PC-3 (cell line): ENCODE results near the gene TSHZ2. TPM values are rescaled to one million over a fixed set of nuclear protein-coding genes. Genes with fewer than 3 reads are reported as not detected.

Source experiments
- ATAC-seq: fragments of 200-7000 bp; cut with Tn5 transposase; 2 replicates; pipeline ENCODE4 v1.9.1; 2020; ENCODE audit warnings: mild to moderate bottlenecking, moderate library complexity
- BruUV-seq: library from RNA; stranded (reverse); fragments of 400-500 nt; replicated peaks from 2 replicates; lab custom pipeline; 2021; lab: Mats Ljungman, UMichigan
- CTCF ChIA-PET: fragments of 300-600 bp; sonication (Branson Sonifier 250); formaldehyde crosslinking; loops from one replicate; lab custom pipeline; 2022; ENCODE audit warnings: antibody characterized with exemption; lab: Charles Lee
- POLR2A ChIA-PET: fragments of 300-600 bp; sonication (Branson Sonifier 250); formaldehyde crosslinking; loops from one replicate; lab custom pipeline; 2022; ENCODE audit warnings: antibody characterized with exemption; ENCODE audit not compliant: unreplicated experiment; lab: Charles Lee
- DNase-seq: peaks from one replicate; pipeline ENCODE4 v3.0.0-alpha.2; 2015
- H2AFZ ChIP-seq: fragments of 300-600 bp; sonication (generic); 2 replicates; pipeline ENCODE4 v1.6.0; 2016; ENCODE audit warnings: antibody characterized with exemption, low read length
- H3F3A ChIP-seq: fragments of 300-600 bp; sonication (generic); one replicate; pipeline ENCODE4 v1.6.0; 2017; ENCODE audit warnings: antibody characterized with exemption, low read length, control low read depth, mild to moderate bottlenecking; ENCODE audit not compliant: unreplicated experiment
- H3K27ac ChIP-seq: fragments of 300-600 bp; sonication (generic); 2 replicates; pipeline ENCODE4 v1.5.1; 2016; ENCODE audit warnings: mild to moderate bottlenecking, low read length
- H3K27me3 ChIP-seq: fragments of 300-600 bp; sonication (generic); 2 replicates; pipeline ENCODE4 v1.6.1; 2016; ENCODE audit warnings: low read length, mixed read lengths
- H3K36me3 ChIP-seq: fragments of 300-600 bp; sonication (generic); 2 replicates; pipeline ENCODE4 v1.6.1; 2016; ENCODE audit warnings: low read depth, mixed run types, low read length, mixed read lengths
- H3K4me1 ChIP-seq: fragments of 300-600 bp; sonication (generic); 2 replicates; pipeline ENCODE4 v1.5.1; 2016; ENCODE audit warnings: low read length; ENCODE audit not compliant: insufficient read depth
- H3K4me2 ChIP-seq: fragments of 300-600 bp; sonication (generic); 2 replicates; pipeline ENCODE4 v1.6.0; 2016; ENCODE audit warnings: low read length
- H3K4me3 ChIP-seq: fragments of 300-600 bp; sonication (generic); 2 replicates; pipeline ENCODE4 v1.5.1; 2016; ENCODE audit warnings: mild to moderate bottlenecking, low read length, mixed read lengths
- H3K79me2 ChIP-seq: fragments of 300-600 bp; sonication (generic); 2 replicates; pipeline ENCODE4 v1.6.1; 2017; ENCODE audit warnings: low read length, mixed read lengths
- H3K9ac ChIP-seq: fragments of 300-600 bp; sonication (generic); 2 replicates; pipeline ENCODE4 v1.6.0; 2016; ENCODE audit warnings: mild to moderate bottlenecking, low read length
- H3K9me2 ChIP-seq: fragments of 300-600 bp; sonication (generic); replicated peaks from 2 replicates; pipeline ENCODE4 v1.6.1; 2016; ENCODE audit warnings: mixed run types, low read length, mixed read lengths
- H3K9me3 ChIP-seq: fragments of 300-600 bp; sonication (generic); 2 replicates; pipeline ENCODE4 v1.6.1; 2016; ENCODE audit warnings: low read length, mixed read lengths
- H4K20me1 ChIP-seq: fragments of 300-600 bp; sonication (generic); 2 replicates; pipeline ENCODE4 v1.6.1; 2016; ENCODE audit warnings: low read length, mixed read lengths
- EZH2 ChIP-seq: fragments of 300-600 bp; sonication (generic); IDR thresholded peaks from one replicate; pipeline ENCODE4 v1.6.1; 2017; ENCODE audit warnings: antibody characterized with exemption, mild to moderate bottlenecking, low read length; ENCODE audit not compliant: unreplicated experiment
- EZH2phosphoT487 ChIP-seq: fragments of 300-600 bp; sonication (generic); IDR thresholded peaks from 2 replicates; pipeline ENCODE4 v1.6.1; 2018; ENCODE audit warnings: mild to moderate bottlenecking, antibody characterized with exemption, low read length, borderline replicate concordance
- intact Hi-C: fragments of 100-400 bp; cut with micrococcal nuclease; formaldehyde crosslinking; loops from 2 replicates; pipeline ENCODE4 v1.9.0; 2023
- total RNA-seq: library from RNA; depleted of rRNA; stranded (reverse); fragments of >200 nt; gene quantifications from 2 replicates; pipeline ENCODE4 v1.2.3, GENCODE V29; 2014
- TF ChIP-seq, protein P1 (sequence below): fragments of 300-600 bp; sonication (generic); conservative IDR thresholded peaks from 2 replicates; pipeline ENCODE4 v1.5.1; 2017; ENCODE audit warnings: antibody characterized with exemption, low read depth, mild to moderate bottlenecking, low read length

Gene TSHZ2
- total RNA-seq, 1 experiment from 2014 or later, result not detected

DNA sequence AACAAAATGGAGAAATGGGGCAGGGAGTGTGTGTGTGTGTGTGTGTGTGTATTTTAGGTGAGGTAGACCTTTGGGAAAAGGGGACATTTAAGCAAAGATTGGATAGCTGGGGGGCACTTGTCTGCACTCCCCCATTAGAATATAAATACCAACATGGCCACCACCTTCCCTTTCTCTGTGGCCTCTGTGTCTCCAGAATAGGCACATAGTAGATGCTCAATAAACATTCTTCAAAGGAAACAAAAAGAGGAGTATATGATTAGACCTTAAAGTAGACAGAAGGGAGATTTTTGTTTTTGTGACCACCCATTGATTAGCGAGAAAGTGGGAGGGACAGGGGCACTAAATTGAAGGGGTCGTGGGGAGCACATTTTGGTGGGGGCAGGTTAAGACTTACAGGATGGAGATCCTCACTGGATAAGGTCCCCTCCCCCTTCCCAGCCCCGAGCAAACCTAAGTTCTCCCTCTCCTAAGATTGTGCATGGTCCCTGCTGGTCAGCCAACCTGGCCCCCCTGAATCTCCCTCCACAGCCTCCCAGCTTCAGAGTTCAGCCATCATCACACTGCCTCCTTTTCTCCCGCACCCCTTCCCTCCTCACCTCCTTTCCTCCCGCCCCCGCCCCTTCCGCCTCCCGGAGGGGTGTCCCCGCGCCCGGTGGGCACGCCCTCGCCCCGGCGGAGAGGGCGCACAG lies 514 bp upstream of the TSHZ2 start:
- TF ChIP-seq EZH2phosphoT487, result no peak
- TF ChIP-seq, protein P1, sequence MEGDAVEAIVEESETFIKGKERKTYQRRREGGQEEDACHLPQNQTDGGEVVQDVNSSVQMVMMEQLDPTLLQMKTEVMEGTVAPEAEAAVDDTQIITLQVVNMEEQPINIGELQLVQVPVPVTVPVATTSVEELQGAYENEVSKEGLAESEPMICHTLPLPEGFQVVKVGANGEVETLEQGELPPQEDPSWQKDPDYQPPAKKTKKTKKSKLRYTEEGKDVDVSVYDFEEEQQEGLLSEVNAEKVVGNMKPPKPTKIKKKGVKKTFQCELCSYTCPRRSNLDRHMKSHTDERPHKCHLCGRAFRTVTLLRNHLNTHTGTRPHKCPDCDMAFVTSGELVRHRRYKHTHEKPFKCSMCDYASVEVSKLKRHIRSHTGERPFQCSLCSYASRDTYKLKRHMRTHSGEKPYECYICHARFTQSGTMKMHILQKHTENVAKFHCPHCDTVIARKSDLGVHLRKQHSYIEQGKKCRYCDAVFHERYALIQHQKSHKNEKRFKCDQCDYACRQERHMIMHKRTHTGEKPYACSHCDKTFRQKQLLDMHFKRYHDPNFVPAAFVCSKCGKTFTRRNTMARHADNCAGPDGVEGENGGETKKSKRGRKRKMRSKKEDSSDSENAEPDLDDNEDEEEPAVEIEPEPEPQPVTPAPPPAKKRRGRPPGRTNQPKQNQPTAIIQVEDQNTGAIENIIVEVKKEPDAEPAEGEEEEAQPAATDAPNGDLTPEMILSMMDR, result no peak
- no peak for TF ChIP-seq EZH2
- Histone ChIP-seq H2AFZ (peak overlapping the region; percentile 11; the same call in 1 of the 2 replicates), H3K9me3 (0 out of 2 replicates have a peak, but pooled peaks cover 3% of the 10 kb centered on the region), H3K4me2 (peak overlapping the region; percentile 45; the same call in 1 of the 2 replicates), H3K79me2 (no peaks in the 10 kb centered on the region), H3K9ac (no peak overlapping the region), H3F3A (no peaks in the 10 kb centered on the region), H4K20me1 (no peaks in the 10 kb centered on the region), H3K27ac (no peak overlapping the region), H3K4me1 (no peaks in the 10 kb centered on the region), H3K4me3 (peak overlapping the region; percentile 22; the same call in 1 of the 2 replicates), H3K9me2 (no peaks in the 10 kb centered on the region), H3K36me3 (no peaks in the 10 kb centered on the region), H3K27me3 (peaks cover 43% of the 10 kb centered on the region)
- ATAC-seq (no peak), DNase-seq (no peak)
- BruUV-seq, result no TSS peak
- CTCF ChIA-PET, result no interaction called here
- intact Hi-C loops, result no loop called here
- POLR2A ChIA-PET, result no interaction called here

DNA sequence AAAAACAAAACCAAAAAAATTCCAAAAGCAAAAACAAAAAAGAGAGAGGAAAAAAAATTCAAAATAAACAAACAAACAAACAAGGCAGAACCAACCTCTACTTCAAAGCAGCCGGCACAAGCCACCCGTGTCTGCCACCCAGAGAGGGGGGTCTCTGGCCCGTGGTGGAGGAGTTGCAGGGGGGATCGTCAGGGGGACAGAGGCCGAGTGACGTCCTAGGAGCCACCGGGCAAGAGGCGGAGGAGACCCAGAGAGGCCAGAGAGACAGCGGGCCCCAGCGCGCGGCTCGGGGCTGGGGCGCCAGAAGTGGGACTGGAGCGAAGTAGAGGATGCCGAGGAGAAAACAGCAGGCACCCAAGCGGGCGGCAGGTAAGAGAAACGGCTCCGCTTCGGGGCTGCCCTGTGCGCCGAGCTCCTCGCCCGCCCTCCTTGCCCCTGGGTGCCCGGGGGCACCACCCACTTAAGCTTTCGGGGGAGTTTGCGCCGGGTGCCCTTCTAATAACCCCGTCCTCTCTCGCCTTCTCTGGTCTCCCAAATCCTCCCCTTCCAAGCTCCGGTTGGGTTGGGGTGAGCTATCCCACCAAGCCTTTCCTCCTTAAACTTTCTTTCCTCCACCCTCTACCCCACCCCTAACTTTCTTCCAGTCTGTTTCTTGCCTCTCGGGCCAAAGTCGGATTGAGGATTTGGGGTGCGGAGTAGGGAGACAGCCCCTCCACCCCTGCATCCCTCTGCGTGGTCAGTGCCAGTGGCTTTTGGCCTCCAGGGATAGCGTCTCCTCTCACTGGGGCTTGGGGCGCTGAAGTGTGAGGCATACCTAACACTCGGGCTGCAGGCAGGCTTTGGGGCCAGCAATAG lies 1.0 kb downstream of the TSHZ2 start:
- no peak for DNase-seq
- TF ChIP-seq EZH2 (no peak), EZH2phosphoT487 (no peak)
- TF ChIP-seq, protein P1, result no peak
- no peaks in the 10 kb centered on the region for H3K4me1 ChIP-seq
- H2AFZ ChIP-seq, result no peak overlapping the region
- no peaks in the 10 kb centered on the region for H4K20me1 ChIP-seq
- no peak overlapping the region for H3K4me3 ChIP-seq
- intact Hi-C loops, result no loop called here
- H3K4me2 ChIP-seq, result no peak overlapping the region
- ATAC-seq, result no peak
- BruUV-seq, result no TSS peak
- no peak overlapping the region for H3K9ac ChIP-seq
- no peaks in the 10 kb centered on the region for H3K9me3 ChIP-seq
- no peak overlapping the region for H3K27ac ChIP-seq
- no peaks in the 10 kb centered on the region for H3K9me2 ChIP-seq
- CTCF ChIA-PET, result no interaction called here
- peaks cover 58% of the 10 kb centered on the region for H3K27me3 ChIP-seq
- no peaks in the 10 kb centered on the region for H3F3A ChIP-seq
- no peaks in the 10 kb centered on the region for H3K36me3 ChIP-seq
- POLR2A ChIA-PET, result no interaction called here
- H3K79me2 ChIP-seq, result no peaks in the 10 kb centered on the region
